ENCODE measurements around the gene PSMG1.
A peak's percentile ranks its signal among the peaks of the same experiment; 100 is the strongest.
"Not testable (repeated sequence)": the region's sequence is repeated elsewhere in the genome, so short reads cannot be mapped to it uniquely, and the experiment has no call there.

PSMG1 gene, protein sequence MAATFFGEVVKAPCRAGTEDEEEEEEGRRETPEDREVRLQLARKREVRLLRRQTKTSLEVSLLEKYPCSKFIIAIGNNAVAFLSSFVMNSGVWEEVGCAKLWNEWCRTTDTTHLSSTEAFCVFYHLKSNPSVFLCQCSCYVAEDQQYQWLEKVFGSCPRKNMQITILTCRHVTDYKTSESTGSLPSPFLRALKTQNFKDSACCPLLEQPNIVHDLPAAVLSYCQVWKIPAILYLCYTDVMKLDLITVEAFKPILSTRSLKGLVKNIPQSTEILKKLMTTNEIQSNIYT

DNA sequence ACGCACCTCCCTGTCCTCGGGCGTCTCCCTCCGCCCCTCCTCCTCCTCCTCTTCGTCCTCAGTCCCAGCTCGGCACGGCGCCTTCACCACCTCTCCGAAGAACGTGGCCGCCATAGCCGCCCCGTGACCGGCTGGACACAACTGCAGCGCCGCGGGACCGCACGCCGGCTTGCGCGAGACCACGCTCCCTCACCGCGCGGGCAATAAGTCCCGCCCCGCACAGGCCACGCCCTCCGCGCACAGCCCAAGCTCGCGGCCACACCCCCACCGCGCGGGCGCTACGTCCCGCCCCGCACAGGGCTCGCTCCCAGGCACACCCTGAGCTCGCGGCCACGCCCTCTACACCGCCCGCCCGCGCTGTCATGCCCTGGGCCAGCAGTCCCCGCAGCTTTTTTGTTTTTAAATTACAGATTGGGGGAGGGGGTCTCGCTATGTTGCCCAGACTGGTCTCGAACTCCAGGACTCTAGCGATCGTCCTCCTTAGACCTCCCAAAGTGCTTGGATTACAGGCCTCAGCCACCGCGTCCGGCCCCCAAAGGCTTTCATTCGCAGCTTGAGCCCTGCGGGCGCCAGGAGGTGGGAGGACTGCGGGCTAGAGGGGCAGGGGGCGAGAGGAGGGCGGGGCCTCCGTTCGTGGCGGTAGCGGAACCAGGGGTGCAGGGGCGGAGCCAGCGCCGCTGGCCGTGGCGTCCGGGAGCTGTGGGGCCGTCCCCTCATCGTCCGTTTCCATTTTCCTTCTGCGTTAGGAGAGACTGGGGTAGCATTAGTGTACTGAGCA, at the start of gene PSMG1:
TSS of gene PSMG1 (minus strand) at position 180 of the 778 bp plus-strand sequence. CDS start at position 114, 66 bp downstream.
- Mint-ChIP-seq H3K9me3 (no peaks in the 10 kb centered on the region), H3K27me3 (no peaks in the 10 kb centered on the region), H3K4me1 (ENCODE audit: low read depth) (peaks cover 67% of the 10 kb centered on the region), H3K36me3 (ENCODE audit: low read depth) (peaks cover 49% of the 10 kb centered on the region), H3K27ac (peak within 1 kb of the TSS; percentile 97), H3K4me3 (peak within 1 kb of the TSS; percentile 98)
- peak; percentile 98 for DNase-seq

DNA sequence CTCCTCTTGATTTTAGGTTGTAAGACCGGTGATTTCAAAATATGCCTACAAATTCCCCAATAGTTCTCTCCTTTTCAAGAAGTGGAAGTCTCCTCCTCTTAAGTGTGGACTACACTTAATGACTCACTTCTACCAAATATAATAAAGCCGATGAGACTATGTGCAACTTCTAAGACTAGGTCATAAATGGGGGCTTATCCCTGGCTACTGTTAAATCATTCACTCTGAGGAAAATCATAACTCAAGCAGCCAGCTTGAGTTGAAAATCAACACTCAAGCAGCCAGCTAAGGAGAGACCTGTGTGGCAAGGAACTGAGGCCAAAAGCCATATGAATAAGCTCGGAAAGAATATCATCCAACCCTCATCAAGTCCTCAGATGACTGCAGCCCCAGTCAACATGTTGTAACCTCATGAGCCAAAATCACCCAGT, 49.6 kb upstream of the PSMG1 start:
- H3K36me3 Mint-ChIP-seq (ENCODE audit: low read depth): peaks cover 83% of the 10 kb centered on the region
- H3K27ac Mint-ChIP-seq: no peak overlapping the region
- DNase-seq: no peak

GRCh38 chr21:39224930-39225329, 41.7 kb upstream of the PSMG1 start:
- no peak for DNase-seq
- peaks cover 80% of the 10 kb centered on the region for H3K36me3 Mint-ChIP-seq (ENCODE audit: low read depth)
- H3K9me3 Mint-ChIP-seq: no peaks in the 10 kb centered on the region
- peak overlapping the region; percentile 28 for H3K27ac Mint-ChIP-seq
- H3K27me3 Mint-ChIP-seq: no peaks in the 10 kb centered on the region
- H3K4me3 Mint-ChIP-seq: no peak overlapping the region
- peaks cover 26% of the 10 kb centered on the region for H3K4me1 Mint-ChIP-seq (ENCODE audit: low read depth)

More for the DNA sequence above, 49.6 kb upstream of the PSMG1 start:
- Mint-ChIP-seq H3K4me3 (no peak overlapping the region), H3K4me1 (ENCODE audit: low read depth) (peaks cover 13% of the 10 kb centered on the region), H3K27me3 (no peaks in the 10 kb centered on the region), H3K9me3 (no peaks in the 10 kb centered on the region)

- no peak for DNase-seq
- peak overlapping the region; percentile 18 for H3K27ac Mint-ChIP-seq
- peaks cover 30% of the 10 kb centered on the region for H3K4me1 Mint-ChIP-seq (ENCODE audit: low read depth)
- H3K36me3 Mint-ChIP-seq (ENCODE audit: low read depth): peaks cover 82% of the 10 kb centered on the region
- no peaks in the 10 kb centered on the region for H3K9me3 Mint-ChIP-seq
- no peak overlapping the region for H3K4me3 Mint-ChIP-seq
- H3K27me3 Mint-ChIP-seq: no peaks in the 10 kb centered on the region
These were observed 38.8 kb upstream of the PSMG1 start for GRCh38 chr21:39221997-39222486.

DNA sequence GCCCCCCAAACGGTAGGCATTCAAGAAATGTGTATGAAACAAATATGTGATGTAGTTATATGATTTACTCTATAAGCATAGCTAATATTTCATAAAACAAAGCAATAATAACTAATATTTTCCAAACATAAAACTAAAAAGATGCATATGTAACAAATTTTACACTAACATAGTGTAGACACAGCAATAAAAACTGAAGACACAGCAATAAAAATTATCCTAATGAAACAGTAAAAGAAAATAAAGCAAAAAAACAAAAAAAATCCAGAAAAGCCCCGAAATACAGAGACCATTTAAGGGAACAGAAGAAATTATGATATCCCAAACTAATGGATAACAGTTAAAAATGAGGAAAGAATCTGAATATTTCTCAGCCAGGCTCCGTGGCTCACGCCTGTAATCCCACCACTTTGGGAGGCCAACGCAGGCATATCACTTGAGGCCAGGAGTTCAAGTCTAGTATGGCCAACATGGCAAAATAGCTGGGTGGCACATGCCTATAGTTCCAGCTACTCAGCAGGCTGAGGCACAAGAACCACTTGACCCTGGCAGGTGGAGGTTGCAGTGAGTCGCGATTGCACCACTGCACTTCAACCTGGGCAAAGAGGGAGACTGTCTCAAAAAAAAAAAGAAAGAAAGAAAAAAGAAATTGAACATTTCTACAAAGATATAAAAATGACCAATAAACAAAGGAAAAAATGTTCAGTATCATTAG, 38.2 kb upstream of the PSMG1 start:
- DNase-seq: no peak
- Mint-ChIP-seq H3K4me3 (no peak overlapping the region), H3K4me1 (ENCODE audit: low read depth) (peaks cover 30% of the 10 kb centered on the region), H3K36me3 (ENCODE audit: low read depth) (peaks cover 80% of the 10 kb centered on the region), H3K27me3 (no peaks in the 10 kb centered on the region), H3K27ac (no peak overlapping the region), H3K9me3 (no peaks in the 10 kb centered on the region)

- H3K27me3 Mint-ChIP-seq, H3K27ac Mint-ChIP-seq, H3K9me3 Mint-ChIP-seq, DNase-seq, H3K4me3 Mint-ChIP-seq: not testable (repeated sequence)
- peaks cover 29% of the 10 kb centered on the region for H3K4me1 Mint-ChIP-seq (ENCODE audit: low read depth)
- H3K36me3 Mint-ChIP-seq (ENCODE audit: low read depth): peaks cover 77% of the 10 kb centered on the region
These were observed 37.6 kb upstream of the PSMG1 start for GRCh38 chr21:39220875-39221274.

GRCh38 chr21:39220150-39220549, 36.9 kb upstream of the PSMG1 start:
- Mint-ChIP-seq H3K27ac (peak overlapping the region; percentile 34), H3K4me1 (ENCODE audit: low read depth) (peaks cover 27% of the 10 kb centered on the region), H3K4me3 (no peak overlapping the region), H3K9me3 (no peaks in the 10 kb centered on the region), H3K27me3 (no peaks in the 10 kb centered on the region), H3K36me3 (ENCODE audit: low read depth) (peaks cover 76% of the 10 kb centered on the region)
- no peak for DNase-seq

DNA sequence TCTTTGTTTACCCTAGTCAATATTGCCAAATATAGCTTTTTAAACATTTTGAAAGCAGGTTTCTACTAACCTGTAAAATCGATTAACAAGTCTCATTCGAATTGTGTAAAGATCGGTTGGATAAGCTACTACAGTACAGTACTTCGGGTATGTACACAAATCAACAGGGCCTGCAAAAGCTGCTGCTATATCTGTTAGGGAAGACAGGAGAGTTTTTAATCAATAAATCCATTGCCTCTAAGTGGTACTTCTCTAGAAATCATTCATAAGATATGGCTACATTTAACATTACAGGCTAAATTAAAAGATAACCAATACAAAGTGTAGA, 34.8 kb upstream of the PSMG1 start:
- Mint-ChIP-seq H3K36me3 (ENCODE audit: low read depth) (peaks cover 72% of the 10 kb centered on the region), H3K27ac (no peak overlapping the region)
- DNase-seq: no peak

GRCh38 chr21:39217356-39218081, 34.3 kb upstream of the PSMG1 start:
- H3K27ac Mint-ChIP-seq: no peak overlapping the region
- H3K36me3 Mint-ChIP-seq (ENCODE audit: low read depth): peaks cover 70% of the 10 kb centered on the region
- no peaks in the 10 kb centered on the region for H3K27me3 Mint-ChIP-seq

More for the DNA sequence above, 34.8 kb upstream of the PSMG1 start:
- H3K27me3 Mint-ChIP-seq: no peaks in the 10 kb centered on the region
- H3K9me3 Mint-ChIP-seq: no peaks in the 10 kb centered on the region
- peaks cover 21% of the 10 kb centered on the region for H3K4me1 Mint-ChIP-seq (ENCODE audit: low read depth)
- H3K4me3 Mint-ChIP-seq: no peak overlapping the region

DNA sequence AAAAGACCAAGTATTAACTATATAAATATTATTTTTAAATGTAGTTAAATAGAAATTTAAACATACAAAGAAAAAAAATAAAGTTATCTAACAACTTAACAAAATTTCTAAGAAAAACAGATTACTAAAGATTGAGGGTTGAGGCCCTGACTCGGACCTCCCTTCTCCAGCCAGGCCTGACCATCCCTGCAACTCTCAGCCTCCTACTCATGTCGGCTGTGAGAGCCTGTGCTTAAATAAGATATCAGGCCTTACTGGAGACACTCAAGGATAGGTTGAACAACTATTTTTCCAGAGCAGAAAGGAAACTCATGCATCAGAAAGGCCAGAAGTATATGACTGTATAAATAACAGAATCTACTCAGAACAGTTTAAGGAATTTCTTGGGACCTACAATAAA, 33.0 kb upstream of the PSMG1 start:
- H3K9me3 Mint-ChIP-seq: no peaks in the 10 kb centered on the region
- H3K4me3 Mint-ChIP-seq: no peak overlapping the region
- H3K27me3 Mint-ChIP-seq: no peaks in the 10 kb centered on the region
- no peak overlapping the region for H3K27ac Mint-ChIP-seq
- no peak for DNase-seq
- peaks cover 20% of the 10 kb centered on the region for H3K4me1 Mint-ChIP-seq (ENCODE audit: low read depth)
- H3K36me3 Mint-ChIP-seq (ENCODE audit: low read depth): peaks cover 68% of the 10 kb centered on the region

More at GRCh38 chr21:39217356-39218081, 34.3 kb upstream of the PSMG1 start:
- no peaks in the 10 kb centered on the region for H3K9me3 Mint-ChIP-seq
- H3K4me3 Mint-ChIP-seq: no peak overlapping the region
- peaks cover 21% of the 10 kb centered on the region for H3K4me1 Mint-ChIP-seq (ENCODE audit: low read depth)
- DNase-seq: no peak

- no peaks in the 10 kb centered on the region for H3K9me3 Mint-ChIP-seq
- H3K4me3 Mint-ChIP-seq: no peak overlapping the region
- H3K27ac Mint-ChIP-seq: no peak overlapping the region
- peaks cover 26% of the 10 kb centered on the region for H3K4me1 Mint-ChIP-seq (ENCODE audit: low read depth)
- peaks cover 74% of the 10 kb centered on the region for H3K36me3 Mint-ChIP-seq (ENCODE audit: low read depth)
- DNase-seq: no peak
- no peaks in the 10 kb centered on the region for H3K27me3 Mint-ChIP-seq
These were observed 31.8 kb upstream of the PSMG1 start for GRCh38 chr21:39215078-39215477.

DNA sequence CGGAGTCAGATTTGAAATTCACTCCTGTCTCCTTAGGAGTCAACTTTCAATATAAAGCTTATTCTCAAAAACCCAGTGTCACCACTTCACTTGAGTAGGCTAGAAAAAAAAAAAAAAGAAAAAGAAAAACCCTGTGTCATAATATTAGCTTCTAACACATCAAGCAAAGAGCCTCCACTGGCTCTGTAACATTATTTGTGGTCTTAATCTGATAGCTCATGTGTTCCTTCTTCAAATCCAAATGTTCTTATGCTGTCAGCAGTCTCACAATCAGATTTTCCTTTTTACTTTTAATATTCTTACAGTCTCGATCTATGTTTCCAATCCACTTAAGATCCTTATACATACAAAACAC, 26.1 kb upstream of the PSMG1 start:
- H3K36me3 Mint-ChIP-seq (ENCODE audit: low read depth): peaks cover 81% of the 10 kb centered on the region
- H3K4me1 Mint-ChIP-seq (ENCODE audit: low read depth): peaks cover 36% of the 10 kb centered on the region
- no peaks in the 10 kb centered on the region for H3K9me3 Mint-ChIP-seq
- no peaks in the 10 kb centered on the region for H3K27me3 Mint-ChIP-seq
- H3K27ac Mint-ChIP-seq: peak overlapping the region; percentile 65
- no peak overlapping the region for H3K4me3 Mint-ChIP-seq
- no peak for DNase-seq

GRCh38 chr21:39208624-39209333, 25.5 kb upstream of the PSMG1 start:
- Mint-ChIP-seq H3K4me3 (no peak overlapping the region), H3K27ac (peak overlapping the region; percentile 45), H3K9me3 (no peaks in the 10 kb centered on the region), H3K27me3 (no peaks in the 10 kb centered on the region), H3K4me1 (ENCODE audit: low read depth) (peaks cover 36% of the 10 kb centered on the region), H3K36me3 (ENCODE audit: low read depth) (peaks cover 76% of the 10 kb centered on the region)
- DNase-seq: no peak

GRCh38 chr21:39204134-39204533, 20.9 kb upstream of the PSMG1 start:
- no peak overlapping the region for H3K27ac Mint-ChIP-seq
- no peak overlapping the region for H3K4me3 Mint-ChIP-seq
- H3K36me3 Mint-ChIP-seq (ENCODE audit: low read depth): peaks cover 80% of the 10 kb centered on the region
- H3K4me1 Mint-ChIP-seq (ENCODE audit: low read depth): peaks cover 13% of the 10 kb centered on the region
- H3K9me3 Mint-ChIP-seq: no peaks in the 10 kb centered on the region
- H3K27me3 Mint-ChIP-seq: no peaks in the 10 kb centered on the region
- no peak for DNase-seq

All from activated T-cell treated with anti-CD3 and anti-CD28 coated beads, Interleukin-2, amount 50 U/mL, for 24 hours (primary cell).